Measurements from ENCODE around the gene PHC2. TPM values are rescaled to one million over a fixed set of nuclear protein-coding genes. Genes with fewer than 3 reads are reported as not detected.

PHC2 gene
- total RNA-seq, 6 experiments from 2014 or later = 49.3 to 86.5 (median 66.8) TPM

GRCh38 chr1:33284049-33284448 lies 146.8 kb downstream of the PHC2 start:
- H3K9me3 ChIP-seq = no peaks in the 10 kb centered on the region
- no peak overlapping the region for H3K4me3 ChIP-seq
- intact Hi-C loops (cut with DNase I) = no loop called here
- WGBS (ENCODE audit: insufficient coverage, low coverage, low lambda C conversion rate, missing lambda C conversion rate) = 75% methylated on average over 6 of the region's 6 CpGs
- no peak for DNase-seq
- no peak overlapping the region for H3K27ac ChIP-seq
- H3K27me3 ChIP-seq = no peaks in the 10 kb centered on the region
- ATAC-seq = no peak
- H3K4me1 ChIP-seq = no peaks in the 10 kb centered on the region
- peaks cover 0 to 27% (median 3%) of the 10 kb centered on the region in 4 donors for H3K36me3 ChIP-seq
- TF ChIP-seq CTCF (IDR thresholded peaks at IDR 0.05) (no peak), POLR2A (IDR thresholded peaks at IDR 0.05) (no peak)

- no peaks in the 10 kb centered on the region for H3K9me3 ChIP-seq
- ATAC-seq (no peak), DNase-seq (no peak)
- TF ChIP-seq POLR2A (IDR thresholded peaks at IDR 0.05) (no peak), CTCF (IDR thresholded peaks at IDR 0.05) (no peak)
- no peak overlapping the region for H3K27ac ChIP-seq
- H3K36me3 ChIP-seq = peaks cover 0 to 36% (median 3%) of the 10 kb centered on the region in 4 donors
- 89% methylated on average over 3 of the region's 3 CpGs for WGBS (ENCODE audit: insufficient coverage, low coverage, low lambda C conversion rate, missing lambda C conversion rate)
- no peaks in the 10 kb centered on the region for H3K4me1 ChIP-seq
- intact Hi-C loops (cut with DNase I) = no loop called here
- no peak overlapping the region for H3K4me3 ChIP-seq
- H3K27me3 ChIP-seq = no peaks in the 10 kb centered on the region
These were observed 148.1 kb downstream of the PHC2 start for GRCh38 chr1:33282791-33283190.

- no peak for ATAC-seq
- 85% methylated on average over 4 of the region's 17 CpGs for WGBS (ENCODE audit: insufficient coverage, low coverage, low lambda C conversion rate, missing lambda C conversion rate)
- Histone ChIP-seq H3K27ac (no peak overlapping the region), H3K4me1 (no peaks in the 10 kb centered on the region), H3K27me3 (no peaks in the 10 kb centered on the region), H3K9me3 (no peaks in the 10 kb centered on the region), H3K4me3 (no peak overlapping the region), H3K36me3 (peaks cover 0 to 41% (median 4%) of the 10 kb centered on the region in 4 donors)
- peak in 2 of 3 donors; percentile 32 to 33 for DNase-seq
- intact Hi-C loops (cut with DNase I) = no loop called here
- TF ChIP-seq POLR2A (IDR thresholded peaks at IDR 0.05) (no peak), CTCF (IDR thresholded peaks at IDR 0.05) (no peak)
These were observed 149.2 kb downstream of the PHC2 start for GRCh38 chr1:33281554-33282303.

- no peak for TF ChIP-seq CTCF (IDR thresholded peaks at IDR 0.05)
- no peak for TF ChIP-seq POLR2A (IDR thresholded peaks at IDR 0.05)
- ATAC-seq = peak in 1 of 4 donors; percentile 42
- no peaks in the 10 kb centered on the region for H3K4me1 ChIP-seq
- H3K27ac ChIP-seq = no peak overlapping the region
- no peaks in the 10 kb centered on the region for H3K9me3 ChIP-seq
- DNase-seq = peak in 2 of 3 donors; percentile 44 to 52
- no peak overlapping the region for H3K4me3 ChIP-seq
- no peaks in the 10 kb centered on the region for H3K27me3 ChIP-seq
- peaks cover 0 to 41% (median 4%) of the 10 kb centered on the region in 4 donors for H3K36me3 ChIP-seq
- intact Hi-C loops (cut with DNase I) = no loop called here
- WGBS (ENCODE audit: insufficient coverage, low coverage, low lambda C conversion rate, missing lambda C conversion rate) = 93% methylated on average over 11 of the region's 29 CpGs
These were observed 150.7 kb downstream of the PHC2 start for GRCh38 chr1:33280091-33280661.
